HCT116 (cell line): ENCODE results near the gene CHRNA7.

ENCODE experiments used
- CEBPB ChIP-seq: IDR thresholded peaks from 2 replicates; pipeline ENCODE4 v1.6.1; 2012; ENCODE audit warnings: low read depth
- EZH2 ChIP-seq: fragments of 200-600 bp; sonication (generic); IDR thresholded peaks from 2 replicates; pipeline ENCODE4 v1.6.1; 2017; ENCODE audit warnings: antibody characterized with exemption, mixed run types
- EZH2phosphoT487 ChIP-seq: fragments of 200-600 bp; IDR thresholded peaks from 2 replicates; pipeline ENCODE4 v1.6.1; 2018; ENCODE audit warnings: antibody characterized with exemption, borderline replicate concordance
- JUND ChIP-seq: IDR thresholded peaks from 2 replicates; pipeline ENCODE4 v1.6.1; 2012
- POLR2A ChIP-seq: IDR thresholded peaks from 2 replicates; pipeline ENCODE4 v1.7.0; 2011; ENCODE audit warnings: borderline replicate concordance; ENCODE audit not compliant: insufficient read depth, insufficient read length; ENCODE audit errors: extremely low read depth
- POLR2AphosphoS5 ChIP-seq: IDR thresholded peaks from 2 replicates; pipeline ENCODE4 v1.6.1; 2011; ENCODE audit warnings: mild to moderate bottlenecking, low read depth, low read length, moderate library complexity
- RAD21 ChIP-seq: IDR thresholded peaks from 2 replicates; pipeline ENCODE4 v1.6.1; 2012; ENCODE audit warnings: low read depth, mild to moderate bottlenecking
- TCF7L2 ChIP-seq: IDR thresholded peaks from 2 replicates; pipeline ENCODE4 v1.7.0; 2011; ENCODE audit warnings: borderline replicate concordance, inconsistent platforms; ENCODE audit not compliant: insufficient read depth, insufficient read length; ENCODE audit errors: extremely low read depth
- YY1 ChIP-seq: IDR thresholded peaks from 2 replicates; pipeline ENCODE4 v1.6.1; 2011; ENCODE audit warnings: low read length, low read depth, moderate library complexity, mild to moderate bottlenecking; ENCODE audit not compliant: insufficient replicate concordance; ENCODE audit errors: extremely low read depth
- ZFX ChIP-seq: fragments of 450-650 bp; IDR thresholded peaks from 2 replicates; pipeline ENCODE4 v1.6.1; 2017
- TF ChIP-seq, protein P1 (sequence below), 3 experiments: fragments of 200-600 bp in 1 of 3; sonication (generic) in 1 of 3; IDR thresholded peaks in 2 of 3; conservative IDR thresholded peaks in 1 of 3; 2 replicates each; pipeline ENCODE4 v1.5.1; 2012 to 2017; ENCODE audit warnings: low read depth in 2 of 3, low read length in 2 of 3, antibody characterized with exemption in 1 of 3, borderline replicate concordance in 1 of 3, control low read depth in 1 of 3, mild to moderate bottlenecking in 1 of 3, mixed read lengths in 1 of 3, mixed run types in 1 of 3, moderate library complexity in 1 of 3; ENCODE audit not compliant: insufficient read depth in 1 of 3
- TF ChIP-seq, protein P2 (sequence below): IDR thresholded peaks from 2 replicates; pipeline ENCODE4 v1.6.1; 2012; ENCODE audit warnings: low read depth
- TF ChIP-seq, protein P3 (sequence below): IDR thresholded peaks from 2 replicates; pipeline ENCODE4 v1.6.1; 2012

DNA sequence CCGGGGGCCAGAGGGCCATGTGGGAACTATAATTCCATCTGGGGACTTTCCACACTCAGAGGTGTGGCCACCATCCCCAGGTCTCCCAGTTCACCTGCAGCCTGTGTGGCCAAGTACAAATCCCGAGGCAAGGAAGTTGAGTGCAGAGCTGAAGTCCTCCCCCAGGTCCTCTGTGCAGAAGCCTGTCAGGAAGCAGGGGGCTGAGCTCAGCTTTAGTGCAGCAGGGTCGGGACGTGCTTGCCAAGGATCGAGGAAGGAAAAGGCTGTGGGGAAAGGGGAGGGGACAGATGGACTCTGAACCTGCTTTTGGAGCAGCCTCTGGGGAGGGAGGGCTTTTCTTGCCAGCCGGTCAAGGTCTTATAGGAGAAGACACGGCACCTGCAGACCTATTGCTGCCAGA, 67.7 kb downstream of the CHRNA7 start:
- no peak for TF ChIP-seq POLR2A
- TF ChIP-seq, protein P1, sequence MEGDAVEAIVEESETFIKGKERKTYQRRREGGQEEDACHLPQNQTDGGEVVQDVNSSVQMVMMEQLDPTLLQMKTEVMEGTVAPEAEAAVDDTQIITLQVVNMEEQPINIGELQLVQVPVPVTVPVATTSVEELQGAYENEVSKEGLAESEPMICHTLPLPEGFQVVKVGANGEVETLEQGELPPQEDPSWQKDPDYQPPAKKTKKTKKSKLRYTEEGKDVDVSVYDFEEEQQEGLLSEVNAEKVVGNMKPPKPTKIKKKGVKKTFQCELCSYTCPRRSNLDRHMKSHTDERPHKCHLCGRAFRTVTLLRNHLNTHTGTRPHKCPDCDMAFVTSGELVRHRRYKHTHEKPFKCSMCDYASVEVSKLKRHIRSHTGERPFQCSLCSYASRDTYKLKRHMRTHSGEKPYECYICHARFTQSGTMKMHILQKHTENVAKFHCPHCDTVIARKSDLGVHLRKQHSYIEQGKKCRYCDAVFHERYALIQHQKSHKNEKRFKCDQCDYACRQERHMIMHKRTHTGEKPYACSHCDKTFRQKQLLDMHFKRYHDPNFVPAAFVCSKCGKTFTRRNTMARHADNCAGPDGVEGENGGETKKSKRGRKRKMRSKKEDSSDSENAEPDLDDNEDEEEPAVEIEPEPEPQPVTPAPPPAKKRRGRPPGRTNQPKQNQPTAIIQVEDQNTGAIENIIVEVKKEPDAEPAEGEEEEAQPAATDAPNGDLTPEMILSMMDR (IDR thresholded peaks at IDR 0.05 in 2 of 3, conservative IDR thresholded peaks at IDR 0.05 in 1 of 3; ENCODE audit: borderline replicate concordance in 1 of 3, insufficient read depth in 1 of 3, low read depth in 2 of 3, low read length in 2 of 3) = no peak
- TF ChIP-seq JUND = no peak
- TF ChIP-seq EZH2phosphoT487 = no peak
- TF ChIP-seq TCF7L2 = no peak
- no peak for TF ChIP-seq POLR2AphosphoS5
- no peak for TF ChIP-seq EZH2
- TF ChIP-seq, protein P2, sequence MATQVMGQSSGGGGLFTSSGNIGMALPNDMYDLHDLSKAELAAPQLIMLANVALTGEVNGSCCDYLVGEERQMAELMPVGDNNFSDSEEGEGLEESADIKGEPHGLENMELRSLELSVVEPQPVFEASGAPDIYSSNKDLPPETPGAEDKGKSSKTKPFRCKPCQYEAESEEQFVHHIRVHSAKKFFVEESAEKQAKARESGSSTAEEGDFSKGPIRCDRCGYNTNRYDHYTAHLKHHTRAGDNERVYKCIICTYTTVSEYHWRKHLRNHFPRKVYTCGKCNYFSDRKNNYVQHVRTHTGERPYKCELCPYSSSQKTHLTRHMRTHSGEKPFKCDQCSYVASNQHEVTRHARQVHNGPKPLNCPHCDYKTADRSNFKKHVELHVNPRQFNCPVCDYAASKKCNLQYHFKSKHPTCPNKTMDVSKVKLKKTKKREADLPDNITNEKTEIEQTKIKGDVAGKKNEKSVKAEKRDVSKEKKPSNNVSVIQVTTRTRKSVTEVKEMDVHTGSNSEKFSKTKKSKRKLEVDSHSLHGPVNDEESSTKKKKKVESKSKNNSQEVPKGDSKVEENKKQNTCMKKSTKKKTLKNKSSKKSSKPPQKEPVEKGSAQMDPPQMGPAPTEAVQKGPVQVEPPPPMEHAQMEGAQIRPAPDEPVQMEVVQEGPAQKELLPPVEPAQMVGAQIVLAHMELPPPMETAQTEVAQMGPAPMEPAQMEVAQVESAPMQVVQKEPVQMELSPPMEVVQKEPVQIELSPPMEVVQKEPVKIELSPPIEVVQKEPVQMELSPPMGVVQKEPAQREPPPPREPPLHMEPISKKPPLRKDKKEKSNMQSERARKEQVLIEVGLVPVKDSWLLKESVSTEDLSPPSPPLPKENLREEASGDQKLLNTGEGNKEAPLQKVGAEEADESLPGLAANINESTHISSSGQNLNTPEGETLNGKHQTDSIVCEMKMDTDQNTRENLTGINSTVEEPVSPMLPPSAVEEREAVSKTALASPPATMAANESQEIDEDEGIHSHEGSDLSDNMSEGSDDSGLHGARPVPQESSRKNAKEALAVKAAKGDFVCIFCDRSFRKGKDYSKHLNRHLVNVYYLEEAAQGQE = no peak
- no peak for TF ChIP-seq YY1
- TF ChIP-seq CEBPB = no peak
- no peak for TF ChIP-seq ZFX
- TF ChIP-seq RAD21 = no peak
- TF ChIP-seq, protein P3, sequence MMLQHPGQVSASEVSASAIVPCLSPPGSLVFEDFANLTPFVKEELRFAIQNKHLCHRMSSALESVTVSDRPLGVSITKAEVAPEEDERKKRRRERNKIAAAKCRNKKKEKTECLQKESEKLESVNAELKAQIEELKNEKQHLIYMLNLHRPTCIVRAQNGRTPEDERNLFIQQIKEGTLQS = no peak
